ENCODE measurements around the gene ZFAND4. TPM values are rescaled to one million over a fixed set of nuclear protein-coding genes. Genes with fewer than 3 reads are reported as not detected.
A peak's percentile ranks its signal among the peaks of the same experiment; 100 is the strongest.

ZFAND4 gene
- total RNA-seq, 6 experiments from 2014 or later = 6.3 to 15.2 (median 9.3) TPM

DNA sequence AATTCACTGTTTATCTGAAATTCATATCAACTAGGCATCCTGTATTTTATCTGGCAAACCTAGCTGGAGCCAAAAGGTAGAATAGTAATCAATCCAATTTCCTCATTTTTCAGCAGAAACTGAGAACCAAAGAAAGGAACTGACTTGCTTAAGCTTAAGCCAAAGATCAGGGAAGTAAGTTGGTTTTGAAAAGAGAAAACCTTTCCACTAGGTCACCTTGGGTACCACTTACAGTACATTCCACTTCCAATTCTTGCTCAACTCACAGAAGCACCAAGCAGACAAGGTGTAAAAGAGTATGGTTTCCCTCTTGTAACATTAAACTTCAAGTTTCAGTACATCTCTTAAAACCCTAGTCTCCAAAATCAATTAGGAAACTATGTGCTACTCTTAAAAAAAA, 79.6 kb downstream of the ZFAND4 start:
- DNase-seq (no peak), ATAC-seq (no peak)
- H3K9me3 ChIP-seq = no peaks in the 10 kb centered on the region
- H3K36me3 ChIP-seq = no peaks in the 10 kb centered on the region
- intact Hi-C loops (cut with DNase I) = loop anchor here in 1 of 2 donors (10.0 kb wide), 1 partner anchor 128 kb away; no protein-coding TSS in a partner anchor
- peaks cover 0 to 16% (median 7%) of the 10 kb centered on the region in 4 donors for H3K4me1 ChIP-seq
- no peak for TF ChIP-seq POLR2A (IDR thresholded peaks at IDR 0.05)
- TF ChIP-seq, protein P1, sequence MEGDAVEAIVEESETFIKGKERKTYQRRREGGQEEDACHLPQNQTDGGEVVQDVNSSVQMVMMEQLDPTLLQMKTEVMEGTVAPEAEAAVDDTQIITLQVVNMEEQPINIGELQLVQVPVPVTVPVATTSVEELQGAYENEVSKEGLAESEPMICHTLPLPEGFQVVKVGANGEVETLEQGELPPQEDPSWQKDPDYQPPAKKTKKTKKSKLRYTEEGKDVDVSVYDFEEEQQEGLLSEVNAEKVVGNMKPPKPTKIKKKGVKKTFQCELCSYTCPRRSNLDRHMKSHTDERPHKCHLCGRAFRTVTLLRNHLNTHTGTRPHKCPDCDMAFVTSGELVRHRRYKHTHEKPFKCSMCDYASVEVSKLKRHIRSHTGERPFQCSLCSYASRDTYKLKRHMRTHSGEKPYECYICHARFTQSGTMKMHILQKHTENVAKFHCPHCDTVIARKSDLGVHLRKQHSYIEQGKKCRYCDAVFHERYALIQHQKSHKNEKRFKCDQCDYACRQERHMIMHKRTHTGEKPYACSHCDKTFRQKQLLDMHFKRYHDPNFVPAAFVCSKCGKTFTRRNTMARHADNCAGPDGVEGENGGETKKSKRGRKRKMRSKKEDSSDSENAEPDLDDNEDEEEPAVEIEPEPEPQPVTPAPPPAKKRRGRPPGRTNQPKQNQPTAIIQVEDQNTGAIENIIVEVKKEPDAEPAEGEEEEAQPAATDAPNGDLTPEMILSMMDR (IDR thresholded peaks at IDR 0.05) = no peak
- H3K27me3 ChIP-seq = no peaks in the 10 kb centered on the region
- H3K27ac ChIP-seq = no peak overlapping the region
- no peak overlapping the region for H3K4me3 ChIP-seq

DNA sequence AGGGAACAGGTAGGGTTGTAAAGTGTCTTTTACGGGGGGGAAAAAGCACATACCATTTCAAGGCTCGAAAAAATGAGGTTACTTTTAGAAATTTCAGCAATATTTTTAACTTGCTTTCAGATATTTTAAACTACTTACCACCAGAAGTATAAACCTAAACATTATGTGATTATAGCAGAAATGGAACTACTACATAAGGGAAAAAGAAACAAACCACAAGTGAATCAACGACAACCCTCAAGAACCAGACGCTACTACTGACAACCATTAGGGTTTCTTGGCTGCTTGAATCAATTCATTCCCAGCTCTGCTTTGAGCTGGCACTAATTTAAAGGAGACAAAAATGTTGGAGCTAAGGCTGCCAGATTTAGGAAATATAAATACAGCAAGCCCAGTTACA, 80.1 kb downstream of the ZFAND4 start:
- DNase-seq (no peak), ATAC-seq (no peak)
- Histone ChIP-seq H3K27ac (no peak overlapping the region), H3K4me3 (no peak overlapping the region), H3K36me3 (no peaks in the 10 kb centered on the region), H3K9me3 (no peaks in the 10 kb centered on the region), H3K4me1 (peaks cover 0 to 16% (median 7%) of the 10 kb centered on the region in 4 donors), H3K27me3 (no peaks in the 10 kb centered on the region)
- whole genome bisulfite sequencing (ENCODE audit: insufficient coverage, low coverage, low lambda C conversion rate, missing lambda C conversion rate) = 52% methylated on average over 4 of the region's 4 CpGs
- intact Hi-C loops (cut with DNase I) = loop anchor here in 1 of 2 donors (10.0 kb wide), 1 partner anchor 128 kb away; no protein-coding TSS in a partner anchor
- TF ChIP-seq, protein P1 (IDR thresholded peaks at IDR 0.05) = no peak
- no peak for TF ChIP-seq POLR2A (IDR thresholded peaks at IDR 0.05)

DNA sequence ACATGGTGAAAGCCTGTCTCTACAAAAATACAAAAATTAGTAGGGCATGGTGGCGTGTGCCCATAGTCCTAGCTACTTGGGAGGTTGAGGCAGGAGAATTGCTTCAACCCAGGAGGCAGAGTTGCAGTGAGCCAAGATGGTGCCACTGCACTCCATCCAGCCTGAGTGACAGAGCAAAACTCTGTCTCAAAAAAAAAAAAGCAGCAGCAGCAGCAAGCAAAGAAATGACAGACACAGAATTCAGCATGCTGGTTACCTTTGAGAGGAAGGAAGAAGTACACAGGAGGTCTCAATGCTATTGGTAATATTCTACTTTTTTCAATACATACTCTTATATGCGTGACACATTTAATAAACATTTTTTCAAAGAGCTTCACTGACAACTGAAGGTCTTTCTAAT, 81.3 kb downstream of the ZFAND4 start:
- DNase-seq = no peak
- Histone ChIP-seq H3K27me3 (no peaks in the 10 kb centered on the region), H3K4me1 (peaks cover 0 to 16% (median 7%) of the 10 kb centered on the region in 4 donors), H3K36me3 (no peaks in the 10 kb centered on the region), H3K4me3 (no peak overlapping the region), H3K9me3 (no peaks in the 10 kb centered on the region), H3K27ac (no peak overlapping the region)
- TF ChIP-seq, protein P1 (IDR thresholded peaks at IDR 0.05) = no peak
- no peak for TF ChIP-seq POLR2A (IDR thresholded peaks at IDR 0.05)
- intact Hi-C loops (cut with DNase I) = loop anchor here in 1 of 2 donors (10.0 kb wide), 1 partner anchor 126 kb away; no protein-coding TSS in a partner anchor
- no peak for ATAC-seq
- 73% methylated on average over 2 of the region's 2 CpGs for WGBS (ENCODE audit: insufficient coverage, low coverage, low lambda C conversion rate, missing lambda C conversion rate)

DNA sequence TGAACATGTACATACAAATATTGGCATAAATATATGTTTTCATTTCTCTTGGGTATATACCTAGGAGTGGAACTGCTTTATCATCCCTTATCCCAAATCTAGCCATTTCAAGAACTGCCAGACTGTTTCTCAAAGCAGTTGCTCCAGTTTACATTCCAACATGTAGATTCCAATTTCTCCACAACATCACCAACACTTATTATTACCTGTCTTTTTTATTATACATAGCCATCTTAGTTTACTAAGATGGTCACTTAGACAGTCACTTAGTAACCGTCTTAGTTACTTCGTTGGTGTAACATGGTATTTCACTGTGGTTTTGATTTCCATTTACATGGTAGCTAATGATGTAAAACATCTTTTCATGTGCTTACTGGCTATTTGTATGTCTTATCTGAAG, 82.7 kb downstream of the ZFAND4 start:
- DNase-seq = no peak
- ATAC-seq = no peak
- Histone ChIP-seq H3K27me3 (no peaks in the 10 kb centered on the region), H3K27ac (no peak overlapping the region), H3K9me3 (no peaks in the 10 kb centered on the region), H3K4me3 (no peak overlapping the region), H3K4me1 (peaks cover 0 to 16% (median 5%) of the 10 kb centered on the region in 4 donors), H3K36me3 (no peaks in the 10 kb centered on the region)
- WGBS (ENCODE audit: insufficient coverage, low coverage, low lambda C conversion rate, missing lambda C conversion rate) = 95% methylated on average over 2 of the region's 2 CpGs
- intact Hi-C loops (cut with DNase I) = loop anchor here in 1 of 2 donors (10.0 kb wide), 1 partner anchor 125 kb away; no protein-coding TSS in a partner anchor
- no peak for TF ChIP-seq POLR2A (IDR thresholded peaks at IDR 0.05)
- TF ChIP-seq, protein P1 (IDR thresholded peaks at IDR 0.05) = no peak

DNA sequence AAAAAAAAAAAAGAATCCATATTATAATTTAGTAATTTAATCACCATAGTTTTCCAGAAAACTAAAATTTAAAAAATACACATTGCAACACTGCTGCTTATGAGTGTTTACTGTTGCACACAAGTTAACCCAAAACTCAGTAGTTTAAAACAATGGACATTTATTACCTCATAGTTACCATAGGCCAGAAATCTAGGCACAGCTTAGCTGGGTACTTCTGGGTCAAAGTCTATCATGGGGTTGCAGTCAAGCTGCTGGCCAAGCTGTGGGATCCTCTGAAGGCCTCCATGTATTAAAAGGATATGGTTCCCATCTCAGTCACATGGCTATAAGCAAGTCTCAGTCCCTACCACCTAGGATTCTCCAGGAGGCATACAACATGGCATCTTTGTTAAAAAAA, 83.6 kb downstream of the ZFAND4 start:
- no peaks in the 10 kb centered on the region for H3K36me3 ChIP-seq
- intact Hi-C loops (cut with DNase I) = no loop called here
- no peak for TF ChIP-seq POLR2A (IDR thresholded peaks at IDR 0.05)
- TF ChIP-seq, protein P1 (IDR thresholded peaks at IDR 0.05) = no peak
- H3K9me3 ChIP-seq = no peaks in the 10 kb centered on the region
- no peaks in the 10 kb centered on the region for H3K27me3 ChIP-seq
- ATAC-seq (peak; percentile 49 to 82 (median 76)), DNase-seq (no peak)
- H3K4me3 ChIP-seq = no peak overlapping the region
- peaks cover 0 to 16% (median 5%) of the 10 kb centered on the region in 4 donors for H3K4me1 ChIP-seq
- H3K27ac ChIP-seq = no peak overlapping the region

Data from right lobe of liver (tissue), 6 donors.